ENCODE data around the gene ITGAE. TPM values are rescaled to one million over a fixed set of nuclear protein-coding genes. Genes with fewer than 3 reads are reported as not detected.

ITGAE gene
- total RNA-seq, 2 donors from 2014 or later, result 21.8 to 34.3 TPM

GRCh38 chr17:3815925-3816324 lies 14.9 kb upstream of the ITGAE start:
- 93 to 96% methylated on average over 7 of the region's 7 CpGs for WGBS, 2 experiments (ENCODE audit: insufficient coverage in 1 of 2, insufficient read length in 1 of 2)
- Histone ChIP-seq H3K9ac (ENCODE audit: extremely low read depth, low read length, poor library complexity, severe bottlenecking) (no peak overlapping the region), H3K36me3 (ENCODE audit: control insufficient read depth, insufficient read depth, low read length) (peaks cover 92% of the 10 kb centered on the region), H3K9me3 (ENCODE audit: control insufficient read depth, low read length) (no peaks in the 10 kb centered on the region), H3K27me3 (ENCODE audit: control insufficient read depth, insufficient read depth, low read length, poor library complexity, severe bottlenecking) (no peaks in the 10 kb centered on the region), H3K4me3 (ENCODE audit: low read length) (no peak overlapping the region), H3K4me1 (ENCODE audit: control insufficient read depth, insufficient read depth, low read length) (no peaks in the 10 kb centered on the region), H3K27ac (ENCODE audit: low read depth, low read length) (no peak overlapping the region)
- no peaks in the 10 kb centered on the region for H3K27me3 Mint-ChIP-seq (ENCODE audit: insufficient read depth)
- no peak overlapping the region for H3K27ac Mint-ChIP-seq
- H3K4me1 Mint-ChIP-seq, result no peaks in the 10 kb centered on the region
- no peak overlapping the region for H3K4me3 Mint-ChIP-seq
- no peaks in the 10 kb centered on the region for H3K9me3 Mint-ChIP-seq
- no peak for DNase-seq
- peaks cover 66% of the 10 kb centered on the region for H3K36me3 Mint-ChIP-seq (ENCODE audit: low read depth)
- TF ChIP-seq CTCF (conservative IDR thresholded peaks at IDR 0.05), result peak; percentile 26

GRCh38 chr17:3815122-3815521 lies 14.1 kb upstream of the ITGAE start:
- Histone ChIP-seq H3K4me1 (ENCODE audit: control insufficient read depth, insufficient read depth, low read length) (no peaks in the 10 kb centered on the region), H3K9ac (ENCODE audit: extremely low read depth, low read length, poor library complexity, severe bottlenecking) (no peak overlapping the region), H3K9me3 (ENCODE audit: control insufficient read depth, low read length) (no peaks in the 10 kb centered on the region), H3K36me3 (ENCODE audit: control insufficient read depth, insufficient read depth, low read length) (peaks cover 92% of the 10 kb centered on the region), H3K4me3 (ENCODE audit: low read length) (no peak overlapping the region), H3K27me3 (ENCODE audit: control insufficient read depth, insufficient read depth, low read length, poor library complexity, severe bottlenecking) (no peaks in the 10 kb centered on the region), H3K27ac (ENCODE audit: low read depth, low read length) (no peak overlapping the region)
- 80 to 91% methylated on average over 3 to 6 of the region's 6 CpGs for WGBS, 2 experiments (ENCODE audit: insufficient coverage in 1 of 2, insufficient read length in 1 of 2)
- no peak for TF ChIP-seq CTCF (conservative IDR thresholded peaks at IDR 0.05)
- no peak overlapping the region for H3K4me3 Mint-ChIP-seq
- H3K36me3 Mint-ChIP-seq (ENCODE audit: low read depth), result peaks cover 66% of the 10 kb centered on the region
- H3K9me3 Mint-ChIP-seq, result no peaks in the 10 kb centered on the region
- no peak for DNase-seq
- no peaks in the 10 kb centered on the region for H3K27me3 Mint-ChIP-seq (ENCODE audit: insufficient read depth)
- H3K27ac Mint-ChIP-seq, result peak overlapping the region; percentile 56
- H3K4me1 Mint-ChIP-seq, result no peaks in the 10 kb centered on the region

DNA sequence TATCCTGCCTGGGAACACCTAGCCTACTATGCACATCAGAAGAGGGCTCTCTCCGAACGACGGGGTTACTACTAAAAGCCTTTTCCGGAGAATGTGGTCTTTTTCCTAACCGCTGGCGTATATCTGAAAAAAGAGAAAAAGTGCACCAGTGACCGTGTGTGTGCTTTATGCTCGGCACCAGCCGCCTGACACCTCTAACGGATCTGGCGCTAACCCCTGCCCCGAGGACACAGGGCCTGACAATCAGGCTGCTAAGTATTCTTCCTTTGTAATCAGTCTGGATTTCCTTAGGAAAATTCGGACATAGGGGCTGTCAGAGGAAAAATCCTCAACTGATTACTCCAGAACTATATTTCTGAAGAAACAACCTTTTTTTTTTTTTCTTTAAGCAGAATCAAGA lies 13.4 kb upstream of the ITGAE start:
- no peaks in the 10 kb centered on the region for H3K27me3 ChIP-seq (ENCODE audit: control insufficient read depth, insufficient read depth, low read length, poor library complexity, severe bottlenecking)
- Mint-ChIP-seq H3K4me1 (no peaks in the 10 kb centered on the region), H3K4me3 (no peak overlapping the region), H3K27me3 (ENCODE audit: insufficient read depth) (no peaks in the 10 kb centered on the region), H3K27ac (no peak overlapping the region), H3K9me3 (no peaks in the 10 kb centered on the region), H3K36me3 (ENCODE audit: low read depth) (peaks cover 67% of the 10 kb centered on the region)
- no peak overlapping the region for H3K4me3 ChIP-seq (ENCODE audit: low read length)
- TF ChIP-seq CTCF (conservative IDR thresholded peaks at IDR 0.05), result no peak
- peaks cover 88% of the 10 kb centered on the region for H3K36me3 ChIP-seq (ENCODE audit: control insufficient read depth, insufficient read depth, low read length)
- WGBS, 2 experiments (ENCODE audit: insufficient coverage in 1 of 2, insufficient read length in 1 of 2), result 96 to 97% methylated on average over 12 to 13 of the region's 13 CpGs
- no peak for DNase-seq
- no peaks in the 10 kb centered on the region for H3K4me1 ChIP-seq (ENCODE audit: control insufficient read depth, insufficient read depth, low read length)
- H3K9me3 ChIP-seq (ENCODE audit: control insufficient read depth, low read length), result no peaks in the 10 kb centered on the region
- no peak overlapping the region for H3K9ac ChIP-seq (ENCODE audit: extremely low read depth, low read length, poor library complexity, severe bottlenecking)
- no peak overlapping the region for H3K27ac ChIP-seq (ENCODE audit: low read depth, low read length)
